OCI-LY1 (cell line): ENCODE data around the gene SEC23A.
"Not testable (repeated sequence)": the region's sequence is repeated elsewhere in the genome, so short reads cannot be mapped to it uniquely, and the experiment has no call there.

Experiments
- H2AFZ ChIP-seq: fragments of 200-600 bp; sonication (generic), shearing (Covaris generic); 2 replicates; pipeline ENCODE4 v1.6.0; 2014; ENCODE audit warnings: antibody characterized with exemption, mild to moderate bottlenecking, low read length
- H3F3A ChIP-seq: fragments of 200-600 bp; sonication (generic), shearing (Covaris generic); 2 replicates; pipeline ENCODE4 v1.6.0; 2014; ENCODE audit warnings: mild to moderate bottlenecking, antibody characterized with exemption, low read length, moderate library complexity; ENCODE audit not compliant: insufficient read depth
- H3K27ac ChIP-seq: fragments of 200-600 bp; sonication (generic); 2 replicates; pipeline ENCODE4 v1.5.1; 2014; ENCODE audit warnings: low read length, mixed run types, mild to moderate bottlenecking, low read depth; ENCODE audit not compliant: poor library complexity, severe bottlenecking
- H3K27me3 ChIP-seq: fragments of 200-600 bp; sonication (generic); 2 replicates; pipeline ENCODE4 v1.6.0; 2014; ENCODE audit warnings: antibody characterized with exemption, mild to moderate bottlenecking, low read length, moderate library complexity; ENCODE audit not compliant: insufficient read depth
- H3K36me3 ChIP-seq: fragments of 200-600 bp; sonication (generic); 2 replicates; pipeline ENCODE4 v1.6.1; 2014; ENCODE audit warnings: mild to moderate bottlenecking, antibody characterized with exemption, low read length, moderate library complexity, mixed read lengths; ENCODE audit not compliant: insufficient read depth
- H3K4me1 ChIP-seq: fragments of 200-600 bp; sonication (generic); 2 replicates; pipeline ENCODE4 v1.5.1; 2014; ENCODE audit warnings: mild to moderate bottlenecking, low read length, moderate library complexity; ENCODE audit not compliant: insufficient read depth, severe bottlenecking
- H3K4me2 ChIP-seq: fragments of 200-600 bp; sonication (generic), shearing (Covaris generic); 2 replicates; pipeline ENCODE4 v1.6.1; 2014; ENCODE audit warnings: low read length
- H3K4me3 ChIP-seq: fragments of 200-600 bp; sonication (generic); 2 replicates; pipeline ENCODE4 v1.5.1; 2014; ENCODE audit warnings: low read length, low read depth, mild to moderate bottlenecking, mixed read lengths; ENCODE audit not compliant: poor library complexity, severe bottlenecking
- H3K79me2 ChIP-seq: fragments of 200-600 bp; shearing (Covaris generic); 2 replicates; pipeline ENCODE4 v1.6.1; 2016; ENCODE audit warnings: mixed run types, low read length, mixed read lengths; ENCODE audit not compliant: insufficient read depth
- H3K9ac ChIP-seq: fragments of 200-600 bp; sonication (generic), shearing (Covaris generic); 2 replicates; pipeline ENCODE4 v1.6.1; 2014; ENCODE audit warnings: mild to moderate bottlenecking, low read length, mixed read lengths
- H3K9me2 ChIP-seq: fragments of 200-600 bp; sonication (generic), shearing (Covaris generic); 2 replicates; pipeline ENCODE4 v1.6.1; 2014; ENCODE audit warnings: low read depth, mild to moderate bottlenecking, low read length, mixed read lengths
- H3K9me3 ChIP-seq: fragments of 200-600 bp; shearing (Covaris generic); 2 replicates; pipeline ENCODE4 v1.6.1; 2014; ENCODE audit warnings: low read length, mixed read lengths
- H4K20me1 ChIP-seq: fragments of 200-600 bp; sonication (generic), shearing (Covaris generic); 2 replicates; pipeline ENCODE4 v1.6.0; 2016; ENCODE audit warnings: mild to moderate bottlenecking, low read length; ENCODE audit not compliant: insufficient read depth
- CTCF ChIP-seq: fragments of 200-600 bp; sonication (generic), shearing (Covaris generic); IDR thresholded peaks from 2 replicates; pipeline ENCODE4 v1.5.1; 2017; ENCODE audit warnings: mild to moderate bottlenecking, antibody characterized with exemption, low read length, moderate library complexity, mixed read lengths
- EZH2 ChIP-seq: fragments of 200-600 bp; sonication (generic), shearing (Covaris generic); IDR thresholded peaks from 2 replicates; pipeline ENCODE4 v1.8.0; 2017; ENCODE audit warnings: borderline replicate concordance, mixed run types, mild to moderate bottlenecking, antibody characterized with exemption, low read length, moderate library complexity, mixed read lengths

SEC23A gene

GRCh38 chr14:39015964-39016577 is 87.0 kb downstream of the SEC23A start:
- no peak overlapping the region for H3K27ac ChIP-seq
- no peaks in the 10 kb centered on the region for H3K27me3 ChIP-seq
- TF ChIP-seq CTCF (no peak), EZH2 (no peak)
- no peaks in the 10 kb centered on the region for H3K9me3 ChIP-seq
- H3K4me2 ChIP-seq, result no peak overlapping the region
- H3K36me3 ChIP-seq, result no peaks in the 10 kb centered on the region
- no peaks in the 10 kb centered on the region for H4K20me1 ChIP-seq
- H3K9ac ChIP-seq, result no peak overlapping the region
- H3F3A ChIP-seq, result no peaks in the 10 kb centered on the region
- H2AFZ ChIP-seq, result no peak overlapping the region
- no peaks in the 10 kb centered on the region for H3K79me2 ChIP-seq
- no peak overlapping the region for H3K4me3 ChIP-seq
- H3K9me2 ChIP-seq, result no peaks in the 10 kb centered on the region
- no peaks in the 10 kb centered on the region for H3K4me1 ChIP-seq

- peak; percentile 84 for TF ChIP-seq CTCF
- TF ChIP-seq EZH2, result no peak
- Histone ChIP-seq H3K9me2 (no peaks in the 10 kb centered on the region), H3K79me2 (no peaks in the 10 kb centered on the region), H3K4me3 (no peak overlapping the region), H3K36me3 (no peaks in the 10 kb centered on the region), H3F3A (no peaks in the 10 kb centered on the region), H3K4me1 (no peaks in the 10 kb centered on the region), H4K20me1 (no peaks in the 10 kb centered on the region), H3K4me2 (no peak overlapping the region), H3K27me3 (no peaks in the 10 kb centered on the region), H3K9ac (no peak overlapping the region), H2AFZ (no peak overlapping the region), H3K9me3 (no peaks in the 10 kb centered on the region), H3K27ac (no peak overlapping the region)
Observed at GRCh38 chr14:39015360-39015961, 87.6 kb downstream of the SEC23A start.

GRCh38 chr14:39014460-39014859 is 88.6 kb downstream of the SEC23A start:
- no peak overlapping the region for H3K4me3 ChIP-seq
- H4K20me1 ChIP-seq, result no peaks in the 10 kb centered on the region
- no peak overlapping the region for H3K9ac ChIP-seq
- no peak overlapping the region for H3K27ac ChIP-seq
- H3K36me3 ChIP-seq, result no peaks in the 10 kb centered on the region
- no peaks in the 10 kb centered on the region for H3F3A ChIP-seq
- H3K27me3 ChIP-seq, result no peaks in the 10 kb centered on the region
- H2AFZ ChIP-seq, result no peak overlapping the region
- no peaks in the 10 kb centered on the region for H3K9me3 ChIP-seq
- no peak overlapping the region for H3K4me2 ChIP-seq
- H3K79me2 ChIP-seq, result no peaks in the 10 kb centered on the region
- no peaks in the 10 kb centered on the region for H3K9me2 ChIP-seq
- TF ChIP-seq EZH2 (no peak), CTCF (no peak)
- H3K4me1 ChIP-seq, result no peaks in the 10 kb centered on the region

- H3K4me2 ChIP-seq, H3K4me1 ChIP-seq, H3K79me2 ChIP-seq, H3K4me3 ChIP-seq, H2AFZ ChIP-seq, H4K20me1 ChIP-seq, H3K27ac ChIP-seq, H3F3A ChIP-seq, H3K27me3 ChIP-seq, H3K9ac ChIP-seq, H3K36me3 ChIP-seq, H3K9me2 ChIP-seq, H3K9me3 ChIP-seq: not testable (repeated sequence)
Observed at GRCh38 chr14:39008965-39009364, 94.1 kb downstream of the SEC23A start.
